RWPE2 (cell line): ENCODE data around the gene SLC16A14.
"Not testable (repeated sequence)": the region's sequence is repeated elsewhere in the genome, so short reads cannot be mapped to it uniquely, and the experiment has no call there.

Experiments used
- ATAC-seq: fragments of 200-7000 bp; cut with Tn5 transposase; 3 replicates; pipeline ENCODE4 v1.9.1; 2021; ENCODE audit warnings: low read depth
- DNase-seq: peaks from one replicate; pipeline ENCODE4 v3.0.0-alpha.2; 2020; ENCODE audit warnings: low spot score
- H3K27ac ChIP-seq: fragments of 450-650 bp; 2 replicates; pipeline ENCODE4 v1.5.1; 2017; ENCODE audit warnings: mild to moderate bottlenecking; ENCODE audit not compliant: poor library complexity, severe bottlenecking
- H3K27me3 ChIP-seq: fragments of 250-450 bp; sonication (Bioruptor Pico); 2 replicates; pipeline ENCODE4 v1.5.1; 2021; ENCODE audit warnings: mild to moderate bottlenecking, moderate library complexity; ENCODE audit not compliant: insufficient read depth, poor library complexity, severe bottlenecking
- H3K36me3 ChIP-seq: fragments of 250-450 bp; sonication (Bioruptor Pico); 2 replicates; pipeline ENCODE4 v1.5.1; 2020; ENCODE audit warnings: low read depth, mild to moderate bottlenecking, moderate library complexity
- H3K4me1 ChIP-seq: fragments of 250-450 bp; sonication (Bioruptor Pico); 2 replicates; pipeline ENCODE4 v1.5.1; 2021; ENCODE audit warnings: mild to moderate bottlenecking, moderate library complexity; ENCODE audit not compliant: insufficient read depth, poor library complexity, severe bottlenecking
- H3K4me3 ChIP-seq: fragments of 250-450 bp; sonication (Bioruptor Pico); 2 replicates; pipeline ENCODE4 v1.5.1; 2021; ENCODE audit warnings: mild to moderate bottlenecking, moderate library complexity; ENCODE audit not compliant: severe bottlenecking
- H3K9me3 ChIP-seq: fragments of 250-450 bp; sonication (Bioruptor Pico); 2 replicates; pipeline ENCODE4 v1.5.1; 2021; ENCODE audit warnings: mild to moderate bottlenecking, moderate library complexity; ENCODE audit not compliant: severe bottlenecking
- CTCF ChIP-seq: fragments of 450-650 bp; IDR thresholded peaks from one replicate; pipeline ENCODE4 v1.5.1; 2017; ENCODE audit warnings: mild to moderate bottlenecking, moderate library complexity; ENCODE audit not compliant: poor library complexity, severe bottlenecking

SLC16A14 gene

GRCh38 chr2:230068651-230069055, at the start of gene SLC16A14:
SLC16A14 (minus strand) TSS chr2:230068924; CDS start chr2:230059352, 9,572 bp downstream.
- TF ChIP-seq CTCF = peak; percentile 47
- no peaks in the 10 kb centered on the region for H3K27me3 ChIP-seq
- H3K9me3 ChIP-seq = no peaks in the 10 kb centered on the region
- peak within 1 kb of the TSS; percentile 19 for H3K27ac ChIP-seq
- DNase-seq (no peak), ATAC-seq (peak; percentile 56)
- H3K36me3 ChIP-seq = no peaks in the 10 kb centered on the region
- peak within 1 kb of the TSS; percentile 51 for H3K4me3 ChIP-seq
- H3K4me1 ChIP-seq = no peaks in the 10 kb centered on the region

GRCh38 chr2:230106771-230107170, 38.0 kb upstream of the SLC16A14 start:
- TF ChIP-seq CTCF = no peak
- Histone ChIP-seq H3K9me3 (no peaks in the 10 kb centered on the region), H3K27me3 (no peaks in the 10 kb centered on the region), H3K4me3 (no peak overlapping the region), H3K36me3 (no peaks in the 10 kb centered on the region), H3K27ac (no peak overlapping the region), H3K4me1 (no peaks in the 10 kb centered on the region)
- DNase-seq (no peak), ATAC-seq (no peak)

- not testable (repeated sequence) for H3K9me3 ChIP-seq, H3K27ac ChIP-seq, H3K4me3 ChIP-seq, DNase-seq, ATAC-seq, H3K4me1 ChIP-seq, H3K27me3 ChIP-seq, H3K36me3 ChIP-seq
Observed at GRCh38 chr2:230101967-230102366, 33.2 kb upstream of the SLC16A14 start.

DNA sequence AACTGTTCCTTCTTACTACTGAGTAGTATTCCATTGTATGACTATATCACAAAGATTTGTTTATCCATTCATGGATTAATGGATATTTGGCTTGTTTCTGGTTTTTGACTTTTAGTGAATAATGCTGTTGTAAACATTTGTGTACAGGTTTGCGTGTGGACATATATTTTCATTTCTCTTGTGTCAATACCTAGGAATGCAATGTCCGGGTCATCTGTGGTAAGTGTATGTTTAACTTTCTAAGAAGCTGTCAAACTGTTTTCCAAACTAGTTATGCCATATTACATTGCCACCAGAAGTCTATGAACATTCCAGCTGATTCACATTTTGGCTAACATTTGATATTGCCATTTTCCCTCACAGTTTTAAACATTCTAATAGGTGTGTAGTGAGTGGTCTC, 29.1 kb upstream of the SLC16A14 start:
- H3K9me3 ChIP-seq = no peaks in the 10 kb centered on the region
- H3K4me3 ChIP-seq = no peak overlapping the region
- DNase-seq (no peak), ATAC-seq (no peak)
- H3K27me3 ChIP-seq = no peaks in the 10 kb centered on the region
- no peaks in the 10 kb centered on the region for H3K36me3 ChIP-seq
- H3K4me1 ChIP-seq = no peaks in the 10 kb centered on the region
- TF ChIP-seq CTCF = no peak
- H3K27ac ChIP-seq = no peak overlapping the region

DNA sequence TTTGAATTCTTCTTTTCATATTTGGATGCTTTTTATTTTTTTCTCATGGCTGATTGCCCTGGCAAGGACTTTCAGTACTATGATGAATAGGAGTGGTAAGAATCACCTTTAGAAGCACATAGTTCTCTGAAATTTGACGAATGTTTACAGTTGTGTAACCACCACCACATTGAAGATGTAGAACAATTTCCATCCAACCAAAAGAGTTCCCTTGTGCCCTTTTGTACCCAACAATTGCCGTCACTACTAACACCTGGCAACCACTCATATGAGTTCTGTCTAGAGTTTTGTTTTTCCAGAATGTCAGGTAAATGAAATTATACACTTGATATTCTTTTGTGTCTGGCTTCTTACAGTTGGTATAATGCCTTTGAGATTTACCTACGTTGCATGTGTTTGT, 28.7 kb upstream of the SLC16A14 start:
- no peak for ATAC-seq
- H3K27me3 ChIP-seq = no peaks in the 10 kb centered on the region
- H3K4me1 ChIP-seq = no peaks in the 10 kb centered on the region
- TF ChIP-seq CTCF = no peak
- no peak overlapping the region for H3K4me3 ChIP-seq
- H3K9me3 ChIP-seq = no peaks in the 10 kb centered on the region
- H3K36me3 ChIP-seq = no peaks in the 10 kb centered on the region
- DNase-seq = no peak
- H3K27ac ChIP-seq = no peak overlapping the region

DNA sequence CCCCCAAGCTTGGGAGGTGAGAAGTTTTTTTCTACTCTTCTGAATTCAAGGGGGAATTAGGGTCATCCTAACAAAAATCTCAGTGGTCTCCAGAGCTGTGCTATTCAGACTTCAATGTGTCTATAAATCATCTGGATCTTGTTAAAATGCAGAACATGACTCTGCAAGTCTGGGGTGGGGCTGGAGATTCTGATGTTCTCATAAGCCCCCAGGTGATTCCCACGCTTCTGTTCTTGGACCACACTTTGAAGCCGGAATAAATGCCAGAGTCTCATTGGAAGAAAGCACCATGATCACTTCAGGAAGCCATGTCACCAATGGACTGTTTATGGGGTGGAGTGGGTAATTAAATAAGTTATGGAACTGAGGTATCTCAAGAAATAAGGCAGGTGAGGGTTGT, 22.2 kb upstream of the SLC16A14 start:
- no peaks in the 10 kb centered on the region for H3K4me1 ChIP-seq
- no peaks in the 10 kb centered on the region for H3K27me3 ChIP-seq
- ATAC-seq (no peak), DNase-seq (no peak)
- H3K27ac ChIP-seq = no peak overlapping the region
- TF ChIP-seq CTCF = no peak
- H3K4me3 ChIP-seq = no peak overlapping the region
- H3K36me3 ChIP-seq = no peaks in the 10 kb centered on the region
- no peaks in the 10 kb centered on the region for H3K9me3 ChIP-seq
